CD14-positive monocyte (primary cell): Measurements from ENCODE around the gene SRGAP1. TPM values are rescaled to one million over a fixed set of nuclear protein-coding genes. Genes with fewer than 3 reads are reported as not detected.
A peak's percentile ranks its signal among the peaks of the same experiment; 100 is the strongest.

ENCODE experiments used
- DNase-seq, 3 donors: peaks; one replicate each; pipeline ENCODE4 v3.0.0-alpha.2; 2011 to 2022
- H2AFZ ChIP-seq: 2 replicates; pipeline ENCODE4 v1.6.0; 2012; ENCODE audit warnings: mild to moderate bottlenecking, low read depth, low read length, inconsistent platforms; ENCODE audit not compliant: insufficient read depth, poor library complexity, severe bottlenecking
- H3K27ac ChIP-seq, 2 donors: 1 replicate in 1 of 2; 2 replicates in 1 of 2; pipeline ENCODE4 v1.5.1; 2012 to 2013; ENCODE audit warnings: low read length in 2 of 2, control low read depth in 1 of 2, inconsistent platforms in 1 of 2, low read depth in 1 of 2, mild to moderate bottlenecking in 1 of 2
- H3K27me3 ChIP-seq, 2 donors: one replicate each; pipeline versions ENCODE4 v1.6.0 to v1.6.1; 2011 to 2013; ENCODE audit warnings: low read length in 2 of 2; ENCODE audit not compliant: control insufficient read depth in 2 of 2, insufficient read depth in 2 of 2
- H3K36me3 ChIP-seq, 2 donors: replicated peaks in 1 of 2; 1 replicate in 1 of 2; 2 replicates in 1 of 2; pipeline versions ENCODE4 v1.5.1 to v1.6.1; 2012 to 2013; ENCODE audit warnings: low read length in 2 of 2, control low read depth in 1 of 2, inconsistent platforms in 1 of 2, mild to moderate bottlenecking in 1 of 2; ENCODE audit not compliant: insufficient read depth in 2 of 2, control insufficient read depth in 1 of 2
- H3K4me1 ChIP-seq, 2 donors: 1 replicate in 1 of 2; 2 replicates in 1 of 2; pipeline versions ENCODE4 v1.5.1 to v1.6.1; 2012 to 2013; ENCODE audit warnings: low read length in 2 of 2, control low read depth in 1 of 2, inconsistent platforms in 1 of 2, mild to moderate bottlenecking in 1 of 2, moderate library complexity in 1 of 2; ENCODE audit not compliant: insufficient read depth in 2 of 2, control insufficient read depth in 1 of 2
- H3K4me2 ChIP-seq: replicated peaks from 2 replicates; pipeline ENCODE3; 2012; ENCODE audit warnings: low read length, moderate library complexity, mild to moderate bottlenecking; ENCODE audit not compliant: poor library complexity, severe bottlenecking; ENCODE audit errors: extremely low read depth
- H3K4me3 ChIP-seq, 3 experiments: fragments of 200-600 bp in 1 of 3; sonication (generic) in 1 of 3; replicated peaks in 1 of 3; 1 replicate in 2 of 3; 2 replicates in 1 of 3; pipeline ENCODE4 v1.5.1; 2011 to 2013; ENCODE audit warnings: low read length in 3 of 3, mild to moderate bottlenecking in 3 of 3, control low read depth in 2 of 3, low read depth in 2 of 3, inconsistent platforms in 1 of 3, moderate library complexity in 1 of 3
- H3K79me2 ChIP-seq: 2 replicates; pipeline ENCODE4 v1.6.0; 2012; ENCODE audit warnings: mild to moderate bottlenecking, control low read depth, inconsistent platforms, low read length, moderate library complexity; ENCODE audit not compliant: insufficient read depth
- H3K9ac ChIP-seq: 2 replicates; pipeline ENCODE4 v1.6.0; 2017; ENCODE audit warnings: low read length, mild to moderate bottlenecking; ENCODE audit not compliant: insufficient read depth, poor library complexity, severe bottlenecking
- H3K9me3 ChIP-seq, 2 donors: replicated peaks in 1 of 2; 1 replicate in 1 of 2; 2 replicates in 1 of 2; pipeline versions ENCODE4 v1.5.1 to v1.6.1; 2012 to 2013; ENCODE audit warnings: low read length in 2 of 2, control low read depth in 1 of 2; ENCODE audit not compliant: control insufficient read depth in 1 of 2, insufficient read depth in 1 of 2
- H4K20me1 ChIP-seq: 2 replicates; pipeline ENCODE4 v1.6.0; 2012; ENCODE audit warnings: mild to moderate bottlenecking, low read length, control low read depth, moderate library complexity; ENCODE audit not compliant: insufficient read depth
- H3K27ac Mint-ChIP-seq, 7 donors: one replicate each; pipeline ENCODE4 v1.8.0; 2020; ENCODE audit warnings: mild to moderate bottlenecking in 7 of 7, mixed read lengths in 7 of 7, moderate library complexity in 6 of 7, inconsistent platforms in 2 of 7
- H3K27me3 Mint-ChIP-seq, 3 donors: one replicate each; pipeline ENCODE4 v1.8.0; 2021 to 2022; ENCODE audit warnings: low read depth in 3 of 3, mild to moderate bottlenecking in 3 of 3, mixed read lengths in 3 of 3, moderate library complexity in 3 of 3, inconsistent platforms in 1 of 3
- H3K36me3 Mint-ChIP-seq, 2 donors: one replicate each; pipeline ENCODE4 v1.8.0; 2020; ENCODE audit warnings: mixed read lengths in 2 of 2, inconsistent platforms in 1 of 2, mild to moderate bottlenecking in 1 of 2
- H3K4me1 Mint-ChIP-seq: one replicate; pipeline ENCODE4 v1.8.0; 2020; ENCODE audit warnings: mild to moderate bottlenecking, mixed read lengths
- H3K4me3 Mint-ChIP-seq, 2 donors: one replicate each; pipeline ENCODE4 v1.8.0; 2020; ENCODE audit warnings: mild to moderate bottlenecking in 2 of 2, mixed read lengths in 2 of 2, moderate library complexity in 1 of 2
- H3K9me3 Mint-ChIP-seq, 7 donors: one replicate each; pipeline ENCODE4 v1.8.0; 2020 to 2022; ENCODE audit warnings: mixed read lengths in 7 of 7, mild to moderate bottlenecking in 6 of 7, moderate library complexity in 6 of 7, inconsistent platforms in 2 of 7
- WGBS: methylation state at CpG from one replicate; pipeline ENCODE4 v1.1.5; 2013; ENCODE audit warnings: missing lambda C conversion rate; ENCODE audit not compliant: insufficient coverage; 5-methylcytosine and 5-hydroxymethylcytosine counted together
- intact Hi-C, 2 donors: fragments of 100-400 bp; cut with micrococcal nuclease; formaldehyde crosslinking; loops; one replicate each; pipeline versions ENCODE4 v1.15.0 to v1.15.1; 2023
- polyA plus RNA-seq, 3 donors: library from polyadenylated mRNA; depleted of rRNA in 1 of 3; unstranded in 2 of 3; stranded (reverse) in 1 of 3; fragments of 300-500 nt in 2 of 3; fragments of >200 nt in 1 of 3; fragmentation: Illumina TruSeq in 2 of 3; gene quantifications; 1 replicate in 2 of 3; 2 replicates in 1 of 3; pipeline ENCODE4 v1.2.3, GENCODE V29; 2012 to 2021
- TF ChIP-seq, protein P1 (sequence below): fragments of 200-600 bp; IDR thresholded peaks from one replicate; pipeline ENCODE4 v1.8.0; 2022; ENCODE audit warnings: antibody characterized with exemption, mild to moderate bottlenecking

Gene SRGAP1
- polyA plus RNA-seq, 3 donors: 0.05 to 0.52 (median 0.07) TPM

DNA sequence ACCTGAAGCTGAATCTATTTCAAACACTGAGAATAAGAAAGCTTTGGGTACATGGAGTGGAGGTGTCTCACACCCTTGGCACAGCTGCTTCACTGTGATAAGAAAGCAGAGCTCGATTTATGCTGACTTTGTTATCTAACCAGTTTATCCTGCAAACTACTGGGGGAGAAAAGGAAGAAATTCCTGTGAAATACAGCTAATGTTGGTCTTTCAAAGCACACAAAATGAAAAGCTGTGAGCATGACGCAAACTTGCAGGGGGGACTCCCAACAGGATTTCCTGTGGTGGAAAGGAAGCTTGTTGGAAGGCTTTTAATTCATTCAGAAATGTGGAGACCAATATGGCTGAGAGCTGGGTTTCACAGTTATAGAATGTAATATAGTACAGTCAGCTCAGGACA is 53.4 kb downstream of the SRGAP1 start:
- Mint-ChIP-seq H3K4me3 (no peak overlapping the region), H3K36me3 (no peaks in the 10 kb centered on the region), H3K27ac (peak overlapping the region in 1 of 7 donors; percentile 42), H3K27me3 (no peaks in the 10 kb centered on the region), H3K4me1 (peaks cover 32% of the 10 kb centered on the region), H3K9me3 (no peaks in the 10 kb centered on the region)
- TF ChIP-seq, protein P1, sequence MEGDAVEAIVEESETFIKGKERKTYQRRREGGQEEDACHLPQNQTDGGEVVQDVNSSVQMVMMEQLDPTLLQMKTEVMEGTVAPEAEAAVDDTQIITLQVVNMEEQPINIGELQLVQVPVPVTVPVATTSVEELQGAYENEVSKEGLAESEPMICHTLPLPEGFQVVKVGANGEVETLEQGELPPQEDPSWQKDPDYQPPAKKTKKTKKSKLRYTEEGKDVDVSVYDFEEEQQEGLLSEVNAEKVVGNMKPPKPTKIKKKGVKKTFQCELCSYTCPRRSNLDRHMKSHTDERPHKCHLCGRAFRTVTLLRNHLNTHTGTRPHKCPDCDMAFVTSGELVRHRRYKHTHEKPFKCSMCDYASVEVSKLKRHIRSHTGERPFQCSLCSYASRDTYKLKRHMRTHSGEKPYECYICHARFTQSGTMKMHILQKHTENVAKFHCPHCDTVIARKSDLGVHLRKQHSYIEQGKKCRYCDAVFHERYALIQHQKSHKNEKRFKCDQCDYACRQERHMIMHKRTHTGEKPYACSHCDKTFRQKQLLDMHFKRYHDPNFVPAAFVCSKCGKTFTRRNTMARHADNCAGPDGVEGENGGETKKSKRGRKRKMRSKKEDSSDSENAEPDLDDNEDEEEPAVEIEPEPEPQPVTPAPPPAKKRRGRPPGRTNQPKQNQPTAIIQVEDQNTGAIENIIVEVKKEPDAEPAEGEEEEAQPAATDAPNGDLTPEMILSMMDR: no peak
- no peaks in the 10 kb centered on the region for H3K27me3 ChIP-seq
- no peaks in the 10 kb centered on the region for H4K20me1 ChIP-seq
- H3K9me3 ChIP-seq: no peaks in the 10 kb centered on the region
- intact Hi-C loops: loop anchor here in 1 of 2 donors (10.0 kb wide), 1 partner anchor 67 kb away; no protein-coding TSS in a partner anchor
- peak in 1 of 3 donors; percentile 56 for DNase-seq
- no peaks in the 10 kb centered on the region for H3K36me3 ChIP-seq
- peaks cover 13 to 33% of the 10 kb centered on the region in 2 donors for H3K4me1 ChIP-seq
- H3K9ac ChIP-seq: no peak overlapping the region
- H3K4me3 ChIP-seq: no peak overlapping the region
- H3K4me2 ChIP-seq: no peak overlapping the region
- H3K79me2 ChIP-seq: no peaks in the 10 kb centered on the region
- H2AFZ ChIP-seq: no peak overlapping the region
- no peak overlapping the region for H3K27ac ChIP-seq
- no CpG with 5 or more reads among the region's 2 CpGs for WGBS

- no CpG with 5 or more reads among the region's 4 CpGs for WGBS
- no peak for DNase-seq
- H3K27ac Mint-ChIP-seq: peak overlapping the region in 1 of 7 donors; percentile 9
- TF ChIP-seq, protein P1: no peak
- H3K79me2 ChIP-seq: no peaks in the 10 kb centered on the region
- H3K4me3 Mint-ChIP-seq: no peak overlapping the region
- no peaks in the 10 kb centered on the region for H3K36me3 Mint-ChIP-seq
- no peaks in the 10 kb centered on the region for H3K9me3 ChIP-seq
- H3K27me3 ChIP-seq: no peaks in the 10 kb centered on the region
- H3K9ac ChIP-seq: no peak overlapping the region
- no peaks in the 10 kb centered on the region for H3K36me3 ChIP-seq
- no peaks in the 10 kb centered on the region for H3K27me3 Mint-ChIP-seq
- no peaks in the 10 kb centered on the region for H3K9me3 Mint-ChIP-seq
- intact Hi-C loops: loop anchor here in 1 of 2 donors (10.0 kb wide), 1 partner anchor 66 kb away; no protein-coding TSS in a partner anchor
- H3K4me3 ChIP-seq: no peak overlapping the region
- H3K27ac ChIP-seq: no peak overlapping the region
- H3K4me2 ChIP-seq: no peak overlapping the region
- H4K20me1 ChIP-seq: no peaks in the 10 kb centered on the region
- no peak overlapping the region for H2AFZ ChIP-seq
- peaks cover 25% of the 10 kb centered on the region for H3K4me1 Mint-ChIP-seq
- peaks cover 7 to 27% of the 10 kb centered on the region in 2 donors for H3K4me1 ChIP-seq
Measured at GRCh38 chr12:63898764-63899337, 54.4 kb downstream of the SRGAP1 start.
